Raji (cell line): ENCODE results near the gene ISG20.

Experiments
- POLR2A ChIP-seq: IDR thresholded peaks from 2 replicates; pipeline ENCODE4 v1.6.1; 2011; ENCODE audit warnings: low read depth, low read length, control low read depth; ENCODE audit not compliant: insufficient read depth

ISG20 gene

DNA sequence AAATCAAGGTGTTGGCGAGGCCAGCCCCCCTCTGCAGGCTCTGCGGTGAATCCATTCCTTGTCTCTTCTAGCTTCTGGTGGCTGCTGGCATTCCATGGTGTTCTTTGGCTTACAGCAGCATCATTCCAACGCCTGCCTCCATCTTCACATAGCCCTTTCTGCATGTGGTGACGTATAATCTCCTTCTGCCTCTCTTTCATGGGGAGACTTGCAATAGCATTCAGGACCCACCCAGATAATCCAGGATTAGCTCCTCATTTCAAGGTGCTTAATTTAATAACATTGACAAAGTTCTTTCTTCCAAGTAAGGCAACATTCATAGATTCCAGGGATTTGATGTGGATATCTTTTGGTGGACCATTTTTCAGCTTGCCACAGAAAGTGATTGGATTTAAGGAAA lies 35.8 kb downstream of the ISG20 start:
- no peak for TF ChIP-seq POLR2A

DNA sequence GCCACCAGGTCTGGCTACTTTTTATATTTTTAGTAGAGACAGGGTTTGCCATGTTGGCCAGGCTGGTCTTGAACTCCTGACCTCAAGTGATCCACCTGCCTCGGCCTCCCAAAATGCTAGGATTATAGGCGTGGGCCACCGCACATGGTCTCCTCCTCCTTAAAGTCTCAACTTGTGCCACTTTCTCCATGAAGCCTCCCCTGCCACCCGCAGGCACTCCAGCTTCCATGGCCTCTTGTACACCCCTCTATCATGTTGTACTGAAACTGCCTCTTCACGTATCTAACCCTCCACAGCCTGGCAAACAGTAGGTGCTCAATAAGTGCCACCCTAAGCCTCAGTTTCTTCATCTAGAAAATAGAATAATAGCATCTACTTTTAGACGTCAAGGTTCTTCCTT lies 39.9 kb downstream of the ISG20 start:
- TF ChIP-seq POLR2A, result no peak

DNA sequence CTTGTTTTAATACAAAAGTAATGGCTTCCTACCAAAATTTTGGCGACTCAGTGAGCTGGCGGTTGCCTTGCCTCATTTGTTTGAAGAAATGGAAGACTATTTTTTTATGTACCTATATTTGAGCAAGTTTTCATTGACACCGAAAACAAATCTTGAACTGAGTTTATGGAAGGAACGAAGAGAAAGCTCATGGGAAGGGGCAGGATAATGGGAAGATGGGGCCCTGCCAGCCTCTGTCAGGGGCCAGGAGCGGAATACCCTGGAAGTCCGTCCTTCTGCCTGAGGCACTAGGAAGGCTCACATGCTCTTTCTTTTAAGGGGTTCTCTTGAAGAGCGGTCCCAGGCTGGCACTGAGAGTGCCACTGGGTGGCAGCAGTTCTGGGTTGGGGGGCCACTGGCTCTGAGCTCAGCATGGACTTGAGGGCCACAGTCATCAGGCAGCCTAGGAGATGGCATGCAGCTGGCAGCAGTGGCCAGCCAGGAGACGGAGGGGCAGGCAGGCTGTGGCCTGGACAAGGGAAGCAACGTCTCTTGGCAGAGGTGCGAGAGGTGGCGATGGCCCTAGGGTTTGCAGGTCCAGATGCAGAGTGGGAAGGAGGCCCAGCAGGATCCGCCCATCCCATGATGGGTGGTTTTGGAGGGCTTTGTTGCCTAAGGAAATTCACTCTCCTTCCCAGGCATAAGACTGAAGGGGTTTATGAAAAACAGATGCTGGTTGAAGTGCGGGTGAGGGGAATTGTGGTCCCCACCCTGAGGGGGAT lies 41.6 kb downstream of the ISG20 start:
- TF ChIP-seq POLR2A, result no peak

DNA sequence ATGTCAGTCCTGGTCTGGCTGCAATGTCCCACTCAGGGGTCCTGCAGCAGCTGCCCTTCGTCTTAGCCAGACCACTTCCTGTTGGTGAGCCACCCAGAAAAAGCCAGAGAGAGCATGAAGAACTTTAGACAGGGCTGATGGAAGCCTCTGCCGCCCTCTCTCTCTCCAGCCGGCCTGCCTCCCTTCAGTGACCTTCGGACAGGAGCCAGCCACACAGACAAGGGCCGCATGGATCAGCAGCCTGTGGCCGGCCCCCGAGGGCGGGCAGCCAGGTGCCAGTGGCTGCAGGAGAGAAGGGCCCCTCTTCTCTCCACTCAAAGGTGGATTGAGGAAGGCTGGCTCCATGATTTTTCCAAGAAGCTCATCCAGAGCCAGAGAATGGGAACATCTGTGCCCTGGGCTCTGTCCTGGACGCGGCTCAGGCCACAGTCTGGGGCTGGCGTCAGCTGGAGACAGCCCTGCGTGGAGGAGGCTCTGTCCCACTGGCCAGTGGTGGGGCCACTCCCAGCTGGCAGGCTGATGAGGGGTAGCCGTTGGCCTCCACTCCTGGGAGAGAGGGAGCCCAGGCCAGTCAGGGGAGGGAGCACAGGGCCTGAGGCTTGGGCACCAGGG lies 42.9 kb downstream of the ISG20 start:
- TF ChIP-seq POLR2A, result no peak

DNA sequence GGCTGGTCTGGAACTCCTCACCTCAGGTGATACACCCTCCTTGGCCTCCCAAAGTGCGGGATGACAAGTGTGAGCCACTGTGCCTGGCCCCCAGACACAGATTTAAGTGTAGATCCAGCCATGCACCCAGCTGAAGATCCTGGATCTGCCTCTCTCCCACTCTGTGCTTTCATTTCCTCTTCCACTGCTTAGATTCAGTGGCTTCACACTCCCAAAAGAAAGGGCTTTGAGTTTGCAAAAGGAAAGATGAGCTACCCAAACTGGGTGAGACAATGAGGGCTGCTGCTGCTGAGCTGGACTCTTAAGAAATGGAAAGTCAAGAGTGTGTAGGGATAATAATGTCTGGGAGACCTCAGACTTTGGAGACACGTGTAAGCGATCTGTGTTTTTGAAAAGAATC lies 45.5 kb downstream of the ISG20 start:
- TF ChIP-seq POLR2A, result no peak

DNA sequence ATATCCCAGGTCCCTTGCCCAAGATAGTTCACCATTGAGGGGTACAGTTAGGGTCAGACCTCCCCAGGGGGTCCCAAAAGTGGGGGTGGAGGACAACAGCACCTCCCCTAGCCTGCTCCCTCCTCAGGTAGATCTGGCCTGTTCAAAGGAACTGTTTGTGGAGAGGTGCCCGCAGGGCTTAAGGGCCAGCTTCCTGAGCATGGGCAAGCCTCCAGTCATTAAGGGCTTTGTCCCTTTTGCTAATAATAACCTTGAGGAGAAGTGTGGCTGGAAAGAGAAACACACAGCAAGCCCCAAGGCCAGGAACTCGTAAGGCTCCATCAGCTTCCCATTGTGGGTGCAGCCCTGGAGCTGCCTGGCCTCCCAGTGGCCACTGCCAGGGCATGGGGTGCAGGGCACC lies 47.4 kb downstream of the ISG20 start:
- no peak for TF ChIP-seq POLR2A

DNA sequence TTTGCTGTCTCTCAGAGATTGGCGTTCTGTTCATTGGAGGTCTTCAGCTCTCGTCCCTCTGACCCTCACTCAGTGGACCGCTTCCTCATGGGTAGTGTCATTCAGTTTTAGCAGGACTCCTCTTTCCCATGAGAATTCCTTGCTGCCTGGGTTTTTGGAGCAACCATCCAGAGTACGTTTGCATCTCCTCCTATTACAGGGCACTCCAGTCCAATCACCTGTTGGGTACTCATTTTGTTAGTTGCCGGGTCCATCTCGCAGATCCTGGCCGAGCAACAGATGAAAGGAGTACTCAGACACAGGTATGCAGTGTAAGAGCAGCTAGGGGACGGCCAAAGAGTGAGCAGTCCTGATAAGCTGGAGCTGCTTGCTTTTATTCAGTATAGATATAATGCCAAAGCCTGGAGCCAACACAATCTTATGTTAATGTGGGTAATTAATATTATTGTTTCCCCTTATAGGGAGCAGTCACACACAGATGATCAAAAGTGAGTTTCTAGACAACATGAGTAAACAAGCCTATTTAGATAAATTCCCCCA lies 49.6 kb downstream of the ISG20 start:
- TF ChIP-seq POLR2A, result no peak

DNA sequence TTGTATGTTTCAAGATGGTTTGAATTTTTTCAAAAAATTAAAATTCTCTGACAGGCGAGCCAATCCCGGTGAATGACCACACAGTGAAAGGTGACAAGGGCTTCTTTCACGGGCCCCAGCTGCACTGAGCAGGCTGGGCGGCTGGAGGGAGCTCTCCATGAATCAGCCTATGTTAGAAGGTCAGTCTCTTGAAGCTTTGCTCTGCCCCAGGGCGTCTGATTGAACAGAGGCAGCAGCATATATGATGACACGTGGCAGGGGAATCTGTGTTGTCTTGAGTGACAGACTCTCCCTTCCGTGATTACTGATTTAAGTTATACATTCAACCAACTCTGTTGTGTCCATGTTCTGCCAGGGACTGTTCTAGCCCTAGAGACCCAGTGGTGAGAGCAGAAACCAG lies 51.5 kb downstream of the ISG20 start:
- TF ChIP-seq POLR2A, result no peak

DNA sequence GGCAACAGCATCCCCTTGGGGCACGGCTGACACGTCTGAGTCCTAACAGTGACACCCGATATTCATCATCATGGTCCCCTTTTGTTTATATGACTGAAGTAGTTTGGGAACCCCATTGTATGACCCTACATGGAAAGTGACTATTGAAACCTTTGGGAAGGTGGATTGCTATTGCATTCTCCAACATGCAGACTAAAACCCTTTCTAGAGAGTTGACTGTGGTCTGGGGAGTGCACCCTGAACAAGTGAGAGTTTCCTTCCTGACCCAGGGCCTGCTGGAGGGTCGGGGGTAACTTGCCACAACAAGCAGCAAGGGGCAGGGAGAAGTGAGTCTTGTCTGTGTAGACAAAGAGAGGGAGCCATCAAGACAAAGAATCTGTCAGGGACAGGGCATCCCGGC lies 54.4 kb downstream of the ISG20 start:
- no peak for TF ChIP-seq POLR2A

DNA sequence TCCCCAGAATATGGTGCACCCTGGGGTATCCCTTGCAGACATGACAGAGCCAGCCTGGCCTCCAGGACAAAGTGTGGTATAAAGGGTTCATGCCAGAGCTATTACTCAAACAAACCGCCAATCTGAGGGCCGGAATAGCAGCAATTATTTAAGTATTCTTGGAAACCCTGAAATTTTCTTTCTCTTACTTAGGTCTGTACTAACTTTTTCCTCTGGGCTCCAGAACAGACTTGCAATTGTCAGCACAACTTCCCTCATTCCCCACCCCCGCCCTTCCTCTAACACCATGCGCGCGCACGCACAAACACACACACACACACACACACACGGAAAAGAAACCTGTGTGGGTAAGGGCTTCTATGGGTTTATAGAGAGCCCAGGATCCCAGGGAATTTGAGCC lies 56.3 kb downstream of the ISG20 start:
- no peak for TF ChIP-seq POLR2A

DNA sequence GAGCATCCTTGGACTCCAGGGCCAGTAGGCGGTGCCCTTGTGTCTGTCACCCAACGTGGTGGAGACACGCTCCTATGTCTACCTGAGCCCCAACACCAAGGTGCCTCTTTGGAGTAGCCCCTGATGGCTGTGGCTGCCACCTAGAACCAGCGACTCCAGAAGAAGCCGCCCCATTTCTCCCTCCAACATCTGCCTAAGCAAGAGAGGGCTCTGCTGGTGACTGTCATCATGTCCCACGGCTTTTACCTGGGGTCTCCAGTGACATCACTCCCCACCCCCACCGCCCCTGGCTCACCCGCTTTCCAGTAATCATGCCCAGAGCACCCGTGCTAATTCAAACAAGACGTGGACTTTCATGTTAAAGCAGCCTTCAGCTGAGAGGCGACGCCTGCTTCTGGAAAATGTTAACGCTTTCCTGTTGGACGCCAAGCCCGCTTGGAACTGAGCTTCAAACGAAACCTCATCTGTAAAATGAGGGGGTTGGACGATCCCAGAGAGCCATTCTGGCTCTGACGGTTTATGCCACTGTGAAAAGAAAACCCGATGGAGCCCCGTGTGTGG lies 57.0 kb downstream of the ISG20 start:
- no peak for TF ChIP-seq POLR2A

DNA sequence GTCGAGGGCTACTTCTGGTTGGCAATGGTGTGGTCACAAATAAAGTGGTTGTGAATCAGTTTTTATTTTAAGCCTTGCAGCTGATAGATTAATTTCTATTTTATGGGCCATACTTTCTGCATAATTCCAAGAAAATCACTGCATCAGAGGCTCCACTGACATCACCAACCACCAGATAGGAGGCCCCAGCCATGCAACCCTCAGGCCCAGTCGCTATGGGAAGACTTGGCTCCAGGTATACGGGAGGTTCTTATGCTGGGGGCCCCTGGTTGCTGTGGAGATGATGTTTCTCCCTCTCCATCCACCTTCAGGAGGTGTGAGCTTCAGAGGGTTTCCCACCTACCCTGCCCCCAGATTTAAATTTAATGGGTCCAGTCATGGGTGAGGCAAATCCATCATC lies 57.4 kb downstream of the ISG20 start:
- no peak for TF ChIP-seq POLR2A

DNA sequence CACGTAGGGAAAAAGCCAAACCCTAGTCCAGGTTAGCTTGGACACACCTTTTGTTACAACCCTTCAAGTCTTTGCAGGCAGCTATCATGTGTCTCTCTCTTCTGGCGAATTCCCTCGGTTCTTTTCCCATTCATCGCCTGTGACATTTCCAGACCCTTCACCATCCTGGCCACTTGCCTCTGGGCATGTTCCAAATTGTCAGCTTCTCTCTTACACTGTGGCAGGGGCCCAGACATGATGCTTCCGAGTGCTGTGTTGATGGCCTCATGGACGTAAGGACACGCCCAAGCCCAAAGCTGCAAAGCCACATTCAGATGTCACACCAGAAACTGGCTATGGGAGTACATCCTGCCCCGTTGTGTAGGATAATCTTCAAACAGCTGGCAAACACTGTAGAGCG lies 58.5 kb downstream of the ISG20 start:
- TF ChIP-seq POLR2A, result no peak

DNA sequence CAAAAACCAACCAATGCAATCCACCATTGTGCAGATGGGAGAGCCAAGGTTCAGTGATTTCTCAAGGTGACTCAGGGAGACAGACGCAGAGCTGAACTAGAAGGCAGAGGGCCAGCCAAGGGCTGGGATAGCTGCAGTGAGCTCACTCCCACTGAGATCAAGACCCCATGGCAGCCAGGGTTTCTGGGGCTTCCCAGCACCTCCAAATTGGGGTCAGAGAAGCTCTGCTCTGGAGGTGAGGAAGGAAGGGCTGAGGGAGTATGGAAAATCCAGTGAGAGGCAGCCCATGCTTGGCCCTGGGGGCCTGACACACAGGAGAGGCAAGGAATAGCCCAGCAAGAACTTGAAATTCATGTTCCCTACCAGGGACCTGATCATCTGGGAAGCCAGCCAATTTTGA lies 61.0 kb downstream of the ISG20 start:
- TF ChIP-seq POLR2A, result no peak

DNA sequence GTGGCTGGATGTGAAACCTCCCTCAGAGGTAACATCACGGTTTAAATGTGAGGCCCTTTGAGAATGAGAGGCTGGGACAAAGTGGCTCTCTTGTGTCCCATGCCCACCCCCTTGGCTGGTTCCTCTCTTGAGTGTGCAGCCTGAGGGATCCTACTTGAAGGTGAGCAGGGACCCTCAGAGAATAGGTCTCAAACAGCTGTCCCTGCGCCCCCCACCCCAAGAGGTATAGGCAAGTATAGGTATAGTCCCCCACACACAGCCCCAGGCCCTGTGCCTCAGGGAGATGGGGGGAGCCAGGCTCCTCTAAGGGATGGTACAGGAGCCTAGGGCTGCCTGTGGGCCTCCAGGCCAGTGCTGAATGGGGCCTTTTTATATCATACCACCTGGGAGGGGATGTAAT lies 61.9 kb downstream of the ISG20 start:
- TF ChIP-seq POLR2A, result no peak

DNA sequence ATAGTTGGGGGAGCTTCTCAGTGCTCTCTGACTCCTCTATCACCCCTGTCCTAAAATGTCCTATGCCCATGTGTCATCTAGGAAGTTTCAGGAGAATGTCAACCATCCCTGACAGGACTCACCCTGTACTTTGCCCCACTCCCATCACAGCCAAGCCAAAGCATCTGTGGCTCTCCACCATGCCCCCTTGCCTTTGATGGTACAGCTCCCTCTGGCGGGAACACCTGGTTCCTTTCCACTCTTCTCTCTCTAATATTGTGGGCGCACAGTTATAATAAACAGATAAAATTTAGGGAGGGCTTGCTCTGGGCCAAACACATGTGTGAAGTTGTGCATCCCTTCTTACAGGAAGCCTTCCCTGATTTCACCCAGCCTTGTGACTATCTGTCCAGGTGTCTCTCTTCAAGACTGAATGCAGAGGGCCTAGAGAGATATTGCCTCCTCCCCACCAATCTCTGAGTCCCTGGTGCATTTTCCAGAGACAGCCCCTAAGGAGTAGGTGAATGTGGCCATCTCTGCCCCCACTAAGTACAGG lies 62.8 kb downstream of the ISG20 start:
- TF ChIP-seq POLR2A, result no peak
